A549 (cell line): ENCODE results near the gene TCF7L1. TPM values are rescaled to one million over a fixed set of nuclear protein-coding genes. Genes with fewer than 3 reads are reported as not detected.

ENCODE experiments used
- ATAC-seq, 2 experiments: fragments of 200-7000 bp in 1 of 2; fragments of >200 bp in 1 of 2; cut with Nextera tagmentation in 1 of 2; cut with Tn5 transposase in 1 of 2; 3 replicates each; pipeline versions ENCODE4 v1.8.0 to v1.9.1; 2018 to 2020; ENCODE audit warnings: mild to moderate bottlenecking in 1 of 2, moderate library complexity in 1 of 2
- CTCF ChIA-PET: fragments of 300-600 bp; sonication (Branson Sonifier 250); formaldehyde crosslinking; extraction: SDS; loops from one replicate; lab custom pipeline; 2021; ENCODE audit warnings: antibody characterized with exemption, inconsistent platforms; lab: Yijun Ruan, JAX
- POLR2A ChIA-PET: fragments of 350-600 bp; formaldehyde crosslinking; extraction: SDS; loops from one replicate; lab custom pipeline; 2021; ENCODE audit warnings: antibody characterized with exemption, inconsistent platforms; lab: Yijun Ruan, JAX
- DNase-seq, 2 experiments: peaks; one replicate each; pipeline versions ENCODE4 v3.0.0 to v3.0.0-alpha.2; 2011 to 2016; ENCODE audit warnings: low read depth in 1 of 2, low spot score in 1 of 2
- FAIRE-seq: peaks from 2 replicates; lab custom pipeline; 2011; peaks lifted over from hg19 to GRCh38; lab: Jason Lieb, UNC
- H3K27ac ChIP-seq, 2 experiments: fragments of >200 bp; sonication (Bioruptor Twin); formaldehyde crosslinking; 3 replicates each; pipeline ENCODE4 v1.5.1; 2016 to 2017
- H3K4me1 ChIP-seq: fragments of >200 bp; sonication (Bioruptor Twin); formaldehyde crosslinking; 3 replicates; pipeline ENCODE4 v1.6.1; 2016
- H3K4me2 ChIP-seq: fragments of >200 bp; sonication (Bioruptor Twin); formaldehyde crosslinking; 3 replicates; pipeline ENCODE4 v1.6.1; 2016
- H3K4me3 ChIP-seq: fragments of >200 bp; sonication (Bioruptor Twin); formaldehyde crosslinking; 3 replicates; pipeline ENCODE4 v1.5.1; 2016
- H3K9me3 ChIP-seq: fragments of >200 bp; sonication (Bioruptor Twin); formaldehyde crosslinking; 3 replicates; pipeline ENCODE4 v1.6.1; 2016
- ATOH8 ChIP-seq: fragments of 250-450 bp; sonication (Bioruptor Pico); IDR thresholded peaks from 2 replicates; pipeline ENCODE4 v1.5.0; 2020; ENCODE audit warnings: low read depth, mild to moderate bottlenecking, moderate library complexity
- BCL3 ChIP-seq: fragments of >200 bp; sonication (Bioruptor Twin); formaldehyde crosslinking; IDR thresholded peaks from 3 replicates; pipeline ENCODE4 v1.6.1; 2016
- CBX2 ChIP-seq: fragments of 200-600 bp; sonication (generic); IDR thresholded peaks from 2 replicates; pipeline ENCODE4 v1.6.1; 2016; ENCODE audit warnings: low read depth, mild to moderate bottlenecking, borderline replicate concordance
- CHD4 ChIP-seq: fragments of 200-600 bp; sonication (generic); IDR thresholded peaks from 2 replicates; pipeline ENCODE4 v1.6.1; 2016; ENCODE audit warnings: antibody characterized with exemption, mild to moderate bottlenecking, borderline replicate concordance
- E2F6 ChIP-seq: IDR thresholded peaks from 2 replicates; pipeline ENCODE4 v1.6.1; 2012; ENCODE audit warnings: low read depth, borderline replicate concordance
- EHMT2 ChIP-seq: fragments of 200-600 bp; sonication (generic); IDR thresholded peaks from 2 replicates; pipeline ENCODE4 v1.6.1; 2016; ENCODE audit warnings: antibody characterized with exemption, low read depth, mild to moderate bottlenecking, moderate library complexity
- EP300 ChIP-seq, 2 experiments: fragments of >200 bp; sonication (Bioruptor Twin); formaldehyde crosslinking; IDR thresholded peaks; 2 replicates in 1 of 2; 3 replicates in 1 of 2; pipeline ENCODE4 v1.6.1; 2016 to 2017
- FOXS1 ChIP-seq: fragments of 250-450 bp; sonication (Bioruptor Pico); IDR thresholded peaks from 2 replicates; pipeline ENCODE4 v1.5.0; 2020; ENCODE audit warnings: mild to moderate bottlenecking, moderate library complexity
- HDAC2 ChIP-seq: fragments of 200-600 bp; sonication (generic); IDR thresholded peaks from 2 replicates; pipeline ENCODE4 v1.6.1; 2016
- HES2 ChIP-seq: fragments of >200 bp; sonication (Bioruptor Twin); formaldehyde crosslinking; IDR thresholded peaks from 2 replicates; pipeline ENCODE4 v1.6.1; 2016
- HEYL ChIP-seq: fragments of 250-450 bp; sonication (Bioruptor Pico); IDR thresholded peaks from 2 replicates; pipeline ENCODE4 v1.8.0; 2021; ENCODE audit warnings: mild to moderate bottlenecking, moderate library complexity
- HOXB13 ChIP-seq: fragments of 250-450 bp; sonication (Bioruptor Pico); IDR thresholded peaks from 2 replicates; pipeline ENCODE4 v1.5.0; 2020; ENCODE audit warnings: low read depth, mild to moderate bottlenecking, moderate library complexity
- JUN ChIP-seq, 2 experiments: fragments of >200 bp; sonication (Bioruptor Twin); formaldehyde crosslinking; IDR thresholded peaks; 2 replicates in 1 of 2; 3 replicates in 1 of 2; pipeline ENCODE4 v1.6.1; 2016 to 2017
- JUNB ChIP-seq: fragments of >200 bp; sonication (Bioruptor Twin); formaldehyde crosslinking; IDR thresholded peaks from 2 replicates; pipeline ENCODE4 v1.6.1; 2016
- KDM1A ChIP-seq: fragments of 200-600 bp; sonication (generic); IDR thresholded peaks from 2 replicates; pipeline ENCODE4 v1.6.1; 2016; ENCODE audit warnings: low read depth, mild to moderate bottlenecking
- MAX ChIP-seq: IDR thresholded peaks from 2 replicates; pipeline ENCODE4 v1.6.1; 2012
- MYC ChIP-seq: IDR thresholded peaks from 2 replicates; pipeline ENCODE4 v1.6.1; 2012; ENCODE audit warnings: mild to moderate bottlenecking, inconsistent platforms, low read length, improper control_type of control experiment, borderline replicate concordance
- PHF8 ChIP-seq: fragments of 200-600 bp; sonication (generic); IDR thresholded peaks from 2 replicates; pipeline ENCODE4 v1.6.1; 2016; ENCODE audit warnings: low read depth, mild to moderate bottlenecking, antibody characterized with exemption, moderate library complexity, borderline replicate concordance
- RARB ChIP-seq: fragments of 250-450 bp; sonication (Bioruptor Pico); IDR thresholded peaks from 2 replicates; pipeline ENCODE4 v1.8.0; 2021; ENCODE audit warnings: mild to moderate bottlenecking, moderate library complexity
- RFX5 ChIP-seq: fragments of 450-650 bp; IDR thresholded peaks from 2 replicates; pipeline ENCODE4 v1.7.1; 2014; ENCODE audit warnings: antibody characterized with exemption, mild to moderate bottlenecking, moderate library complexity
- RNF2 ChIP-seq: fragments of 200-600 bp; sonication (generic); IDR thresholded peaks from 2 replicates; pipeline ENCODE4 v1.6.1; 2016; ENCODE audit warnings: low read depth, mild to moderate bottlenecking, antibody characterized with exemption, moderate library complexity, borderline replicate concordance
- ZC3H11A ChIP-seq: fragments of 450-650 bp; IDR thresholded peaks from 2 replicates; pipeline ENCODE4 v1.6.1; 2014; ENCODE audit warnings: antibody characterized with exemption, mild to moderate bottlenecking
- ZNF302 ChIP-seq: fragments of 250-450 bp; sonication (Bioruptor Pico); IDR thresholded peaks from 2 replicates; pipeline ENCODE4 v1.9.0; 2021; ENCODE audit warnings: inconsistent platforms, mild to moderate bottlenecking, moderate library complexity
- WGBS: methylation state at CpG from one replicate; pipeline ENCODE4 v1.1.6; 2017; ENCODE audit errors: missing lambda C conversion rate; 5-methylcytosine and 5-hydroxymethylcytosine counted together
- polyA plus RNA-seq, 4 experiments: library from polyadenylated mRNA; depleted of rRNA in 3 of 4; stranded (reverse); fragments of >200 nt; fragmentation: RNase III in 1 of 4; extraction: RNeasy Plus Mini Kit Qiagen cat#74134 plus additional on column Dnase treatment in 1 of 4; gene quantifications; 2 replicates in 3 of 4; 3 replicates in 1 of 4; pipeline ENCODE4 v1.2.3, GENCODE V29; 2011 to 2017

Gene TCF7L1
- polyA plus RNA-seq, 2 of the 4 experiments (the other 2 are of a cell fraction) = 0.68 to 4.4 TPM

- no peak for TF ChIP-seq PHF8
- TF ChIP-seq, all 56 proteins: peak for 0
These were observed 81.9 kb downstream of the TCF7L1 start (continued) for GRCh38 chr2:85215081-85215447.

- DNase-seq (no peak), FAIRE-seq (no peak), ATAC-seq (no peak)
- H3K27ac ChIP-seq = no peak overlapping the region
- no peaks in the 10 kb centered on the region for H3K4me1 ChIP-seq
- H3K9me3 ChIP-seq = no peaks in the 10 kb centered on the region
- no peak overlapping the region for H3K4me3 ChIP-seq
- no peak overlapping the region for H3K4me2 ChIP-seq
- POLR2A ChIA-PET = no interaction called here
- WGBS = 75% methylated on average over 18 of the region's 18 CpGs
- no peak for TF ChIP-seq ZNF302 (CRISPR knock-in tag)
- no peak for TF ChIP-seq CHD4
- CTCF ChIA-PET = interaction anchor here (1.5 kb wide), 1 partner anchor 69 kb away, joined by 3 read pairs; no protein-coding TSS in a partner anchor
These were observed 82.5 kb downstream of the TCF7L1 start for GRCh38 chr2:85215448-85216401.

GRCh38 chr2:85216927-85217326, 83.7 kb downstream of the TCF7L1 start:
- Histone ChIP-seq H3K27ac (no peak overlapping the region), H3K4me3 (no peak overlapping the region), H3K4me1 (no peaks in the 10 kb centered on the region), H3K9me3 (no peaks in the 10 kb centered on the region), H3K4me2 (no peak overlapping the region)
- ChIA-PET POLR2A (no interaction called here), CTCF (interaction anchor here (1.5 kb wide), 1 partner anchor 151 kb away, joined by 3 read pairs; no protein-coding TSS in a partner anchor)
- DNase-seq (no peak), ATAC-seq (no peak), FAIRE-seq (no peak)
- TF ChIP-seq BCL3 (no peak), HDAC2 (no peak), EHMT2 (no peak), E2F6 (no peak), RNF2 (no peak), KDM1A (no peak), JUN (IDR thresholded peaks at IDR 0.05) (no peak), JUNB (no peak), MYC (no peak), FOXS1 (CRISPR knock-in tag) (no peak), RFX5 (no peak), HOXB13 (CRISPR knock-in tag) (no peak), HEYL (CRISPR knock-in tag) (no peak), HES2 (no peak), EP300 (IDR thresholded peaks at IDR 0.05) (no peak), RARB (CRISPR knock-in tag) (no peak), ZC3H11A (no peak), MAX (no peak), ATOH8 (CRISPR knock-in tag) (no peak), CBX2 (no peak)
- WGBS = 59% methylated on average over 4 of the region's 4 CpGs
